AG10803 (cell line): ENCODE data around the gene ABCF2.

Experiments
- DNase-seq: peaks from one replicate; pipeline ENCODE4 v3.0.0; 2010; ENCODE audit warnings: low read depth
- H3K4me3 ChIP-seq: 2 replicates; pipeline ENCODE4 v1.5.1; 2011; ENCODE audit warnings: mild to moderate bottlenecking, low read length, control low read depth
- CTCF ChIP-seq: conservative IDR thresholded peaks from 2 replicates; pipeline ENCODE4 v1.5.1; 2011; ENCODE audit warnings: mild to moderate bottlenecking, low read length, control low read depth, inconsistent platforms

Gene ABCF2

GRCh38 chr7:151260471-151260870 lies 33.5 kb upstream of the ABCF2 start:
- no peak for DNase-seq

GRCh38 chr7:151257990-151258389 lies 31.0 kb upstream of the ABCF2 start:
- TF ChIP-seq CTCF, result no peak
- no peak for DNase-seq
- no peak overlapping the region for H3K4me3 ChIP-seq

More at GRCh38 chr7:151260471-151260870, 33.5 kb upstream of the ABCF2 start:
- no peak overlapping the region for H3K4me3 ChIP-seq
- TF ChIP-seq CTCF, result no peak

- DNase-seq, result no peak
- TF ChIP-seq CTCF, result no peak
- H3K4me3 ChIP-seq, result no peak overlapping the region
Observed at GRCh38 chr7:151256410-151257045, 29.5 kb upstream of the ABCF2 start.

- no peak overlapping the region for H3K4me3 ChIP-seq
- no peak for TF ChIP-seq CTCF
- no peak for DNase-seq
Observed at GRCh38 chr7:151255390-151255789, 28.4 kb upstream of the ABCF2 start.

GRCh38 chr7:151254851-151255250 lies 27.8 kb upstream of the ABCF2 start:
- no peak overlapping the region for H3K4me3 ChIP-seq
- TF ChIP-seq CTCF, result no peak
- no peak for DNase-seq

GRCh38 chr7:151254316-151254715 lies 27.3 kb upstream of the ABCF2 start:
- no peak overlapping the region for H3K4me3 ChIP-seq
- no peak for DNase-seq
- TF ChIP-seq CTCF, result no peak

- DNase-seq, result peak; percentile 19
- no peak for TF ChIP-seq CTCF
- peak overlapping the region; percentile 73 for H3K4me3 ChIP-seq
Observed at GRCh38 chr7:151252961-151253711, 26.1 kb upstream of the ABCF2 start.
